CD4-positive, alpha-beta T cell (primary cell): ENCODE measurements around the gene PCYT1A. TPM values are rescaled to one million over a fixed set of nuclear protein-coding genes. Genes with fewer than 3 reads are reported as not detected.

Source experiments
- ATAC-seq: fragments of 200-7000 bp; cut with Tn5 transposase; one replicate; pipeline ENCODE4 v1.10.0; 2022; ENCODE audit warnings: mild to moderate bottlenecking; ENCODE audit not compliant: poor library complexity
- CTCF ChIA-PET: fragments of 350-600 bp; sonication (Branson Sonifier 250); formaldehyde crosslinking; loops from one replicate; lab custom pipeline; 2021; ENCODE audit warnings: antibody characterized with exemption, inconsistent platforms; lab: Charles Lee
- POLR2A ChIA-PET: fragments of 350-600 bp; sonication (Branson Sonifier 250); formaldehyde crosslinking; loops from one replicate; lab custom pipeline; 2021; ENCODE audit warnings: antibody characterized with exemption, inconsistent platforms; lab: Charles Lee
- DNase-seq, 14 experiments: peaks; one replicate each; pipeline ENCODE4 v3.0.0-alpha.2; 2013 to 2020; ENCODE audit warnings: mixed read lengths in 2 of 14
- H3K27ac ChIP-seq, 2 donors: one replicate each; pipeline versions ENCODE4 v1.5.1 to v1.7.0; 2013; ENCODE audit warnings: low read length in 2 of 2, low read depth in 1 of 2, mild to moderate bottlenecking in 1 of 2
- H3K27me3 ChIP-seq, 2 experiments: 1 replicate in 1 of 2; 2 replicates in 1 of 2; pipeline versions ENCODE4 v1.6.1 to v1.7.0; 2013; ENCODE audit warnings: low read length in 2 of 2, control low read depth in 1 of 2, mild to moderate bottlenecking in 1 of 2, moderate library complexity in 1 of 2; ENCODE audit not compliant: insufficient read depth in 2 of 2, control insufficient read depth in 1 of 2
- H3K36me3 ChIP-seq: one replicate; pipeline ENCODE4 v1.6.1; 2013; ENCODE audit warnings: low read length, control low read depth; ENCODE audit not compliant: insufficient read depth
- H3K4me1 ChIP-seq: one replicate; pipeline ENCODE4 v1.6.1; 2013; ENCODE audit warnings: low read length, control low read depth; ENCODE audit not compliant: insufficient read depth
- H3K4me3 ChIP-seq: one replicate; pipeline ENCODE4 v1.5.1; 2013; ENCODE audit warnings: mild to moderate bottlenecking, low read length, moderate library complexity
- H3K9me3 ChIP-seq, 2 experiments: 1 replicate in 1 of 2; 2 replicates in 1 of 2; pipeline versions ENCODE4 v1.6.1 to v1.7.0; 2013; ENCODE audit warnings: low read length in 2 of 2, mild to moderate bottlenecking in 2 of 2, control low read depth in 1 of 2, moderate library complexity in 1 of 2; ENCODE audit not compliant: control insufficient read depth in 1 of 2, insufficient read depth in 1 of 2
- H3K27ac Mint-ChIP-seq: one replicate; pipeline ENCODE4 v1.8.0; 2020; ENCODE audit warnings: mixed read lengths
- H3K27me3 Mint-ChIP-seq: one replicate; pipeline ENCODE4 v1.8.0; 2021; ENCODE audit warnings: mixed read lengths
- H3K36me3 Mint-ChIP-seq: one replicate; pipeline ENCODE4 v1.8.0; 2021; ENCODE audit warnings: low read depth, mixed read lengths
- H3K4me1 Mint-ChIP-seq: one replicate; pipeline ENCODE4 v1.8.0; 2021; ENCODE audit warnings: low read depth, mixed read lengths
- H3K4me3 Mint-ChIP-seq: one replicate; pipeline ENCODE4 v1.8.0; 2020; ENCODE audit warnings: mild to moderate bottlenecking, mixed read lengths
- H3K9me3 Mint-ChIP-seq: one replicate; pipeline ENCODE4 v1.8.0; 2020; ENCODE audit warnings: mixed read lengths
- intact Hi-C, 2 experiments: fragments of 100-400 bp; cut with DNase I in 1 of 2; cut with micrococcal nuclease in 1 of 2; formaldehyde crosslinking; loops; one replicate each; pipeline versions ENCODE4 v1.15.1 to v1.9.0; 2023 to 2025; cut with DNase I, micrococcal nuclease
- total RNA-seq, 174 experiments: library from RNA in 2 of 174; stranded (reverse) in 2 of 174; gene quantifications; one replicate each; pipeline ENCODE4 v1.2.3 and lab custom pipeline; 2021 to 2026
- TF ChIP-seq, protein P1 (sequence below): fragments of 200-600 bp; IDR thresholded peaks from one replicate; pipeline ENCODE4 v1.8.0; 2022; ENCODE audit warnings: antibody characterized with exemption, mild to moderate bottlenecking

The PCYT1A gene
- total RNA-seq, 2 experiments from 2014 or later = 49.8 to 54.7 TPM

- Mint-ChIP-seq H3K27me3 (no peaks in the 10 kb centered on the region), H3K9me3 (no peaks in the 10 kb centered on the region), H3K4me1 (peaks cover 16% of the 10 kb centered on the region), H3K27ac (peak overlapping the region; percentile 90), H3K4me3 (peak overlapping the region; percentile 51), H3K36me3 (no peaks in the 10 kb centered on the region)
- H3K9me3 ChIP-seq = no peaks in the 10 kb centered on the region
- POLR2A ChIA-PET = interaction anchor here (0.7 to 2.2 kb wide), 4 partner anchors 12 to 119 kb away, joined by 3 to 28 read pairs (median 7); no protein-coding TSS in a partner anchor
- peaks cover 51% of the 10 kb centered on the region for H3K4me1 ChIP-seq
- H3K27ac ChIP-seq = peak overlapping the region; percentile 61 to 85
- CTCF ChIA-PET = interaction anchor here (0.6 to 1.9 kb wide), 3 partner anchors 13 to 119 kb away, joined by 3 to 9 read pairs (median 4); no protein-coding TSS in a partner anchor
- peak in 4 of 14 experiments; percentile 15 to 54 (median 52) for DNase-seq
- intact Hi-C loops = no loop called here
- no peak overlapping the region for H3K4me3 ChIP-seq
- peak; percentile 24 for ATAC-seq
- H3K36me3 ChIP-seq = no peaks in the 10 kb centered on the region
- TF ChIP-seq, protein P1, sequence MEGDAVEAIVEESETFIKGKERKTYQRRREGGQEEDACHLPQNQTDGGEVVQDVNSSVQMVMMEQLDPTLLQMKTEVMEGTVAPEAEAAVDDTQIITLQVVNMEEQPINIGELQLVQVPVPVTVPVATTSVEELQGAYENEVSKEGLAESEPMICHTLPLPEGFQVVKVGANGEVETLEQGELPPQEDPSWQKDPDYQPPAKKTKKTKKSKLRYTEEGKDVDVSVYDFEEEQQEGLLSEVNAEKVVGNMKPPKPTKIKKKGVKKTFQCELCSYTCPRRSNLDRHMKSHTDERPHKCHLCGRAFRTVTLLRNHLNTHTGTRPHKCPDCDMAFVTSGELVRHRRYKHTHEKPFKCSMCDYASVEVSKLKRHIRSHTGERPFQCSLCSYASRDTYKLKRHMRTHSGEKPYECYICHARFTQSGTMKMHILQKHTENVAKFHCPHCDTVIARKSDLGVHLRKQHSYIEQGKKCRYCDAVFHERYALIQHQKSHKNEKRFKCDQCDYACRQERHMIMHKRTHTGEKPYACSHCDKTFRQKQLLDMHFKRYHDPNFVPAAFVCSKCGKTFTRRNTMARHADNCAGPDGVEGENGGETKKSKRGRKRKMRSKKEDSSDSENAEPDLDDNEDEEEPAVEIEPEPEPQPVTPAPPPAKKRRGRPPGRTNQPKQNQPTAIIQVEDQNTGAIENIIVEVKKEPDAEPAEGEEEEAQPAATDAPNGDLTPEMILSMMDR = no peak
- H3K27me3 ChIP-seq = no peaks in the 10 kb centered on the region
Observed at GRCh38 chr3:196192524-196193051, 94.9 kb downstream of the PCYT1A start.

- Mint-ChIP-seq H3K36me3 (no peaks in the 10 kb centered on the region), H3K4me3 (peak overlapping the region; percentile 51), H3K9me3 (no peaks in the 10 kb centered on the region), H3K27ac (peak overlapping the region; percentile 90), H3K4me1 (peaks cover 19% of the 10 kb centered on the region), H3K27me3 (no peaks in the 10 kb centered on the region)
- TF ChIP-seq, protein P1 = no peak
- ChIA-PET CTCF (interaction anchor here (0.6 to 1.9 kb wide), 3 partner anchors 12 to 119 kb away, joined by 3 to 9 read pairs (median 4); no protein-coding TSS in a partner anchor), POLR2A (interaction anchor here (0.7 to 2.2 kb wide), 4 partner anchors 12 to 119 kb away, joined by 3 to 28 read pairs (median 7); no protein-coding TSS in a partner anchor)
- Histone ChIP-seq H3K4me3 (no peak overlapping the region), H3K4me1 (peaks cover 54% of the 10 kb centered on the region), H3K27me3 (no peaks in the 10 kb centered on the region), H3K27ac (peak overlapping the region; percentile 61 to 85), H3K9me3 (no peaks in the 10 kb centered on the region), H3K36me3 (no peaks in the 10 kb centered on the region)
- peak; percentile 50 for ATAC-seq
- peak in 12 of 14 experiments; percentile 8 to 87 (median 32) for DNase-seq
- intact Hi-C loops = no loop called here
Observed at GRCh38 chr3:196192036-196192523, 95.4 kb downstream of the PCYT1A start.

DNA sequence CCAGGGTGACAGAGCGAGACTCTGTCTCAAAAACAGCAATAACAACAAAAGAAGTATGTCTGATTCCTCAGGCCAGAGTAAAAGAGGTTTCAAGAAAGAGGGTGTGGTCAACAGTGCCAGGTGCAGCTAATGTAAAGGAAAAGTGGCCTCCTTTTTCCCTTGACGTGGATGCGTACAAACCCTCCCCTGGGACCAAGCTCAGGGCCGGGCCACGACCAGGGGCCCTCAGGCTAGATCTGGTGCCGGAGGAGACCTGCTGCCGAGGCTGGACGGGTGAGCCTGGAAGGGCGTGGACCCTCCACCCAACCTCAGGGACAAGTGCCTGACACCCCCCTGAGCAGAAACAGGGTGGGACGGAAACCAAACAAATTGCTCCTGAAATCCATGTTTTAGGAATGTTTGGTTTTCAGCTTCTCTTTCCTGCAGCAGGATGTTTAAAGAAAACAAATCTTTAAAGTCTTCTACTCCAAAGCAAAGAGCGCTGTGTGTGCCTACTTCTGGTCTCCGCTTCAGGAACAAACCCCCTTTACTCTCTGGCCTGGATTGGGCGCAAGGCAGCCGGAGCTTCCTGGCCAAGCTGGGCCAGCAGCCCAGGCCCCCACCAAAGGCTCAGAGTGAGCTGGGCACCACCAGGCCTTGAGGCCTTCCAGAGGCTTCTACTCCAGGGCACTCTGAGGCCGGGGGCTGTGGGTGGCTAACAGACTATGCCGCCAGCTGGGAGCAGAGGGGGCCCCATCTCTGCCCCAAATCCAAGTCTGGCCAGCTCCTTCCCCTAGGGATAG, 97.8 kb downstream of the PCYT1A start:
- POLR2A ChIA-PET = no interaction called here
- DNase-seq = no peak
- peaks cover 26% of the 10 kb centered on the region for H3K4me1 Mint-ChIP-seq

More for the DNA sequence above, 97.8 kb downstream of the PCYT1A start:
- TF ChIP-seq, protein P1 = no peak
- no peak overlapping the region for H3K27ac Mint-ChIP-seq
- no peak overlapping the region for H3K4me3 ChIP-seq
- no peaks in the 10 kb centered on the region for H3K9me3 Mint-ChIP-seq
- CTCF ChIA-PET = no interaction called here
- H3K27me3 ChIP-seq = no peaks in the 10 kb centered on the region
- intact Hi-C loops = loop anchor here in 1 of 2 experiments (10.0 kb wide), 1 partner anchor 195 kb away; no protein-coding TSS in a partner anchor
- no peak overlapping the region for H3K27ac ChIP-seq
- no peaks in the 10 kb centered on the region for H3K27me3 Mint-ChIP-seq
- H3K4me3 Mint-ChIP-seq = no peak overlapping the region
- no peaks in the 10 kb centered on the region for H3K36me3 Mint-ChIP-seq
- no peaks in the 10 kb centered on the region for H3K36me3 ChIP-seq
- ATAC-seq = no peak
- H3K4me1 ChIP-seq = peaks cover 45% of the 10 kb centered on the region
- H3K9me3 ChIP-seq = no peaks in the 10 kb centered on the region
